Transverse colon (tissue), 4 donors: ENCODE measurements around the gene SERPINA9. TPM values are rescaled to one million over a fixed set of nuclear protein-coding genes. Genes with fewer than 3 reads are reported as not detected.

Experiments
- DNase-seq: peaks from one replicate; pipeline ENCODE4 v3.0.0-alpha.2; 2019
- H3K27ac ChIP-seq, 4 donors: fragments of 200-600 bp; sonication (generic); 2 replicates each; pipeline ENCODE4 v1.5.1; 2016 to 2018; ENCODE audit warnings: inconsistent platforms in 4 of 4
- H3K27me3 ChIP-seq: fragments of 200-600 bp; sonication (generic); 2 replicates; pipeline ENCODE4 v1.5.1; 2017; ENCODE audit warnings: inconsistent platforms
- H3K36me3 ChIP-seq, 4 donors: fragments of 200-600 bp; sonication (generic); 2 replicates each; pipeline ENCODE4 v1.5.1; 2017 to 2019; ENCODE audit warnings: inconsistent platforms in 4 of 4
- H3K4me1 ChIP-seq, 4 donors: fragments of 200-600 bp; sonication (generic); 2 replicates each; pipeline ENCODE4 v1.5.1; 2017 to 2020; ENCODE audit warnings: inconsistent platforms in 4 of 4
- H3K4me3 ChIP-seq, 4 donors: fragments of 200-600 bp; sonication (generic); 1 replicate in 1 of 4; 2 replicates in 3 of 4; pipeline versions ENCODE4 v1.5.1 to v1.6.1; 2017 to 2019; ENCODE audit warnings: inconsistent platforms in 4 of 4
- H3K9me3 ChIP-seq, 2 donors: fragments of 200-600 bp; sonication (generic); 2 replicates each; pipeline ENCODE4 v1.5.1; 2017 to 2019; ENCODE audit warnings: inconsistent platforms in 2 of 2
- CTCF ChIP-seq, 5 experiments: fragments of 200-600 bp in 3 of 5; fragments of 450-650 bp in 2 of 5; sonication (generic) in 3 of 5; IDR thresholded peaks; 1 replicate in 2 of 5; 2 replicates in 3 of 5; pipeline ENCODE4 v1.5.1; 2016 to 2017; ENCODE audit warnings: antibody characterized with exemption in 5 of 5, inconsistent platforms in 3 of 5, mild to moderate bottlenecking in 2 of 5, moderate library complexity in 1 of 5
- EP300 ChIP-seq: sonication (generic); formaldehyde crosslinking; IDR thresholded peaks from one replicate; pipeline ENCODE4 v1.6.1; 2017; ENCODE audit warnings: antibody characterized with exemption, low read depth
- POLR2A ChIP-seq: fragments of 450-650 bp; IDR thresholded peaks from one replicate; pipeline ENCODE4 v1.6.1; 2016; ENCODE audit warnings: antibody characterized with exemption, mild to moderate bottlenecking, moderate library complexity
- POLR2AphosphoS5 ChIP-seq, 3 donors: sonication (generic); formaldehyde crosslinking; IDR thresholded peaks; one replicate each; pipeline ENCODE4 v1.6.1; 2016; ENCODE audit warnings: antibody characterized with exemption in 3 of 3
- WGBS, 2 donors: methylation state at CpG; one replicate each; pipeline ENCODE4 v1.1.5; 2018; ENCODE audit warnings: low coverage in 1 of 2; 5-methylcytosine and 5-hydroxymethylcytosine counted together
- in situ Hi-C, 4 donors: fragments of 200-750 bp; cut with MboI; loops; one replicate each; pipeline versions ENCODE4 v1.15.0 to v1.15.1; 2017; ENCODE audit warnings: low sequenced_read_pairs in 3 of 4, low pct_ligation_motif_present in 1 of 4, low pct_unique_long_range_greater_than_20kb in 1 of 4
- intact Hi-C: fragments of 100-400 bp; cut with DNase I; formaldehyde crosslinking; loops from one replicate; pipeline ENCODE4 v1.15.1; 2023; ENCODE audit warnings: low total_unique reads
- total RNA-seq, 4 donors: library from RNA; depleted of rRNA; stranded (reverse); fragments of >200 nt; gene quantifications; one replicate each; pipeline ENCODE4 v1.1.0, GENCODE V29; 2016

Gene SERPINA9
- total RNA-seq, 4 donors from 2014 or later, result not detected

DNA sequence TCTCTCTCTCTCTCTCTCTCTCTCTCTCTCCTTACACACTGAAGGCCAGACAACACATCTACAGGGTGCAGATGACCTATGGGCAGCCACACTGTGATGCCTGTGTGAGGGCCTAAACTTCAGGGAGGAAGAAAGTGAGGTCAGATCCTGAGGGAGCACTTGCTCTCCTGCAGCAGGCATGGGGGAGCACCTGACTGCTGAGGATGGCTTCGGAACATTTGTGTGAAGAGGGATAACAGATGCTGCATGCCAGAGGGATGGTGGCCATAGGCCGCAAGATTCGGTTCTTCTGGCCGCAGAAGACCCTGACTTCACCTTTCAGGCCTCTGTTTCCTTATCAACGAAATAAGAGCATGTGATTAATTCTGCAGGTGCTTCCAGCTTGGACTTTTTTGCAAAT, 11.7 kb downstream of the SERPINA9 start:
- DNase-seq, result no peak
- no peaks in the 10 kb centered on the region for H3K9me3 ChIP-seq
- H3K4me1 ChIP-seq, result no peaks in the 10 kb centered on the region
- 33 to 91% methylated on average over 1 to 5 of the region's 5 CpGs for WGBS, 2 donors
- H3K4me3 ChIP-seq, result no peak overlapping the region
- intact Hi-C loops (no loop called here), in situ Hi-C loops (no loop called here)
- H3K36me3 ChIP-seq, result no peaks in the 10 kb centered on the region
- no peaks in the 10 kb centered on the region for H3K27me3 ChIP-seq
- H3K27ac ChIP-seq, result no peak overlapping the region
- TF ChIP-seq EP300, result no peak
- TF ChIP-seq POLR2AphosphoS5 (IDR thresholded peaks at IDR 0.05), result no peak
- no peak for TF ChIP-seq CTCF (IDR thresholded peaks at IDR 0.05)
- TF ChIP-seq POLR2A, result no peak

DNA sequence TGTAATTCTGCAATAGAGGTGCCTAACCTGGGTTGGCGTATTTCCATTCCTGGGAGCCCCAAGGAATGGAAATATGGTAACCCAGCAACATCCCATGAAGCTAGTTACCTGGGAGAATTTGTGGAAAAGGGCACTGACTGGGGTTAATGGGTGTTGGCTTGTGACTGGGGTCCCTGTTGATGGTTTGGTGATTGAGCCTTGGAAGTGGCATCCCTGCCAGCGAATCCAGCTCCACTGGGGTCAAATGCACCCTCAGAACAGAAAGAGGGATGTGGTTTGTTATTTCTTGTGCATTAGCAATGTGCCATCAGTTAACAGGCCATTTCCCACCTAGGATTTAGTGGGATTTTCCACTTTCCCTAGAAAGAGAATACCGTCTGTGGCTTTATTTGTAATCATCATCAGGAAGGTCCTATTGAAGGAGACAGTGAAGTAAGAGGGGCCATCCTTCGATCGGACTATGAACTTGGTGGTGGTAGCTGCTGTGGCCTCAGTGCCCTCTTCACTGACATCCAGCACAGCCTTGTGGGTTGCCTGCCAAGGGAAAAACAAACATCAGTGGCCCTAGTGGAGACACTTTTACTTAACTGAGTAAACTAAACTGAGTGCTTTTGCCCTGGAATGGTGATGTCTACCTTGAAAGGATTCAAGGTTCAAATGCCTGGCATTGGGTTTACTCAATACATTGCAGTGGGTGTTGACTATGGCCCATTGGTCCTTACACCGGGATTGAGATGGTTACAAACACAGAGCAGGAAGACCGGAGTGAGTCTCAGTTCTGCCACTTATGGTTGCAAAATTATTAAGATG, 13.0 kb downstream of the SERPINA9 start:
- Histone ChIP-seq H3K36me3 (no peaks in the 10 kb centered on the region), H3K4me3 (no peak overlapping the region), H3K4me1 (no peaks in the 10 kb centered on the region), H3K9me3 (no peaks in the 10 kb centered on the region), H3K27ac (no peak overlapping the region), H3K27me3 (no peaks in the 10 kb centered on the region)
- TF ChIP-seq CTCF (IDR thresholded peaks at IDR 0.05) (no peak), POLR2AphosphoS5 (IDR thresholded peaks at IDR 0.05) (no peak), EP300 (no peak), POLR2A (no peak)
- WGBS, 2 donors, result 71 to 79% methylated on average over 3 to 7 of the region's 7 CpGs
- no peak for DNase-seq
- in situ Hi-C loops, result no loop called here
- intact Hi-C loops, result no loop called here

GRCh38 chr14:94462219-94462551, 13.8 kb downstream of the SERPINA9 start:
- DNase-seq, result no peak
- H3K4me3 ChIP-seq, result no peak overlapping the region
- in situ Hi-C loops, result no loop called here
- TF ChIP-seq CTCF (IDR thresholded peaks at IDR 0.05), result no peak
- TF ChIP-seq POLR2A, result no peak
- no peaks in the 10 kb centered on the region for H3K9me3 ChIP-seq
- 64 to 88% methylated on average over 2 to 6 of the region's 6 CpGs for WGBS, 2 donors
- H3K4me1 ChIP-seq, result no peaks in the 10 kb centered on the region
- H3K27me3 ChIP-seq, result peaks cover 3% of the 10 kb centered on the region
- H3K27ac ChIP-seq, result no peak overlapping the region
- no peaks in the 10 kb centered on the region for H3K36me3 ChIP-seq
- intact Hi-C loops, result no loop called here

GRCh38 chr14:94461526-94462218, 14.3 kb downstream of the SERPINA9 start:
- Histone ChIP-seq H3K4me3 (no peak overlapping the region), H3K4me1 (no peaks in the 10 kb centered on the region), H3K27ac (no peak overlapping the region), H3K9me3 (no peaks in the 10 kb centered on the region), H3K27me3 (peaks cover 3% of the 10 kb centered on the region), H3K36me3 (no peaks in the 10 kb centered on the region)
- in situ Hi-C loops, result no loop called here
- no peak for TF ChIP-seq CTCF (IDR thresholded peaks at IDR 0.05)
- no peak for TF ChIP-seq POLR2A
- no peak for TF ChIP-seq POLR2AphosphoS5 (IDR thresholded peaks at IDR 0.05)
- TF ChIP-seq EP300, result no peak
- intact Hi-C loops, result no loop called here
- no peak for DNase-seq
- WGBS, 2 donors, result 85 to 92% methylated on average over 10 to 19 of the region's 19 CpGs
